Gastroesophageal sphincter (tissue), 4 donors: ENCODE results near the gene ARHGAP44. TPM values are rescaled to one million over a fixed set of nuclear protein-coding genes. Genes with fewer than 3 reads are reported as not detected.

ENCODE experiments used
- ATAC-seq: fragments of 150-250 bp; one replicate; pipeline ENCODE4 v1.9.1; 2016; ENCODE audit warnings: mild to moderate bottlenecking, moderate library complexity
- H3K27ac ChIP-seq, 4 donors: fragments of 200-600 bp; sonication (generic) in 3 of 4; 1 replicate in 3 of 4; 2 replicates in 1 of 4; pipeline ENCODE4 v1.5.1; 2016 to 2019
- H3K27me3 ChIP-seq: fragments of 200-600 bp; sonication (generic); one replicate; pipeline ENCODE4 v1.5.1; 2019
- H3K36me3 ChIP-seq, 2 donors: fragments of 200-600 bp; sonication (generic); one replicate each; pipeline ENCODE4 v1.5.1; 2019; ENCODE audit warnings: control low read depth in 1 of 2
- H3K4me1 ChIP-seq, 3 donors: fragments of 200-600 bp; sonication (generic); 1 replicate in 2 of 3; 2 replicates in 1 of 3; pipeline ENCODE4 v1.5.1; 2016 to 2019; ENCODE audit warnings: control low read depth in 2 of 3
- H3K4me3 ChIP-seq, 2 donors: fragments of 200-600 bp; sonication (generic); one replicate each; pipeline ENCODE4 v1.5.1; 2019; ENCODE audit warnings: mild to moderate bottlenecking in 1 of 2, moderate library complexity in 1 of 2
- H3K9me3 ChIP-seq, 3 donors: fragments of 200-600 bp; sonication (generic); one replicate each; pipeline ENCODE4 v1.5.1; 2017 to 2019; ENCODE audit warnings: control low read depth in 2 of 3
- CTCF ChIP-seq, 4 experiments: fragments of 200-600 bp in 2 of 4; fragments of 450-650 bp in 2 of 4; sonication (generic) in 1 of 4; IDR thresholded peaks; one replicate each; pipeline ENCODE4 v1.5.1; 2017 to 2019; ENCODE audit warnings: antibody characterized with exemption in 4 of 4, mild to moderate bottlenecking in 2 of 4, moderate library complexity in 2 of 4
- EP300 ChIP-seq: sonication (generic); formaldehyde crosslinking; IDR thresholded peaks from one replicate; pipeline ENCODE4 v1.6.1; 2017; ENCODE audit warnings: antibody characterized with exemption, mild to moderate bottlenecking
- POLR2A ChIP-seq, 2 donors: fragments of 450-650 bp; IDR thresholded peaks; one replicate each; pipeline ENCODE4 v1.6.1; 2017; ENCODE audit warnings: antibody characterized with exemption in 2 of 2, mild to moderate bottlenecking in 2 of 2, moderate library complexity in 1 of 2
- POLR2AphosphoS5 ChIP-seq: sonication (generic); formaldehyde crosslinking; IDR thresholded peaks from one replicate; pipeline ENCODE4 v1.6.1; 2017; ENCODE audit warnings: antibody characterized with exemption
- WGBS, 2 donors: methylation state at CpG; one replicate each; pipeline ENCODE4 v1.1.5; 2018; ENCODE audit warnings: low coverage in 1 of 2; 5-methylcytosine and 5-hydroxymethylcytosine counted together
- total RNA-seq, 4 donors: library from RNA; depleted of rRNA; stranded (reverse); fragments of >200 nt; gene quantifications; one replicate each; pipeline ENCODE4 v1.1.0, GENCODE V29; 2016

The ARHGAP44 gene
- total RNA-seq, 4 donors from 2014 or later = 4.7 to 12.5 (median 6.5) TPM

DNA sequence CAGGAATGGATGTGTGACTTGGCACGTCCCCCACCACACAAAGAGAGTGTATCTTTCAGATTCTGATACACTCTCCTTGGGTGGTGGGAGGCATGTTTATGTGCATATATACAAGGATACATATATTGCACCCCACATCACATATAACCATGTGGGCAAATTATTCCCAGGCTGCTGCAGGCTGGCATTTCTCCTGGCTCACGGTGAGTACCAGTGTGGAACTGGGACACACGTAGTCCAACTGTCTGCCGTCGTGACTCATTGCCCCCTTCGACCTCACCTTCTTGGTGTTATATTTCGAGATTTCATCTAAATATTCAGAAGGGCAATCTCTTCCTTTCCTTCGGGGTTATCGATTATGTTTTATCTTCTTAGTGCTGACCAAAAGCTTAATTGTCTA is 24.4 kb downstream of the ARHGAP44 start:
- Histone ChIP-seq H3K9me3 (peaks cover 0 to 11% (median 0%) of the 10 kb centered on the region in 3 donors), H3K36me3 (no peaks in the 10 kb centered on the region), H3K27ac (no peak overlapping the region), H3K4me3 (no peak overlapping the region), H3K4me1 (no peaks in the 10 kb centered on the region), H3K27me3 (no peaks in the 10 kb centered on the region)
- 84 to 85% methylated on average over 6 to 9 of the region's 9 CpGs for WGBS, 2 donors
- ATAC-seq = no peak
- TF ChIP-seq EP300 = no peak
- TF ChIP-seq POLR2AphosphoS5 = no peak
- TF ChIP-seq POLR2A (IDR thresholded peaks at IDR 0.05) = no peak
- TF ChIP-seq CTCF (IDR thresholded peaks at IDR 0.05) = no peak

DNA sequence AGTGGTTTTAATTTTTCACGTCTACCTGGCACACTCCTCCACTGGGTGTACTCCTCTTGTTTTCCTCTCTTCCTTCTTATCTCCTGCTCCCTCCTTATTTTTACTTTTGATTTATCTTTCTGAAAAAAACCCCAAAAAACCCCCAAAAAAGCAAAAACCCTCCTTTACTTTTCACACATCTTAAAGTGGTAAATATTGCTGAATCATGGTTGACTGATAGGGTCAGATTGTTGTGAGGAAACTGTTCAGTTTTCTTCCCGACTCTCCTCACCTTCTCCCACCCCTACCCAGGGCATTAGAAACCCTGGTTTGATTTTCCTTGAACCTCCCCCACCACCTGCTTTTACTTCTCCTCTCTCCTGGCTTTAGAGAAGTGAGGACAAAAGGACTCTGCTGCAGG is 25.4 kb downstream of the ARHGAP44 start:
- TF ChIP-seq POLR2AphosphoS5 (no peak), CTCF (IDR thresholded peaks at IDR 0.05) (no peak), POLR2A (IDR thresholded peaks at IDR 0.05) (no peak), EP300 (no peak)
- H3K27ac ChIP-seq = no peak overlapping the region
- H3K27me3 ChIP-seq = no peaks in the 10 kb centered on the region
- no peak overlapping the region for H3K4me3 ChIP-seq
- ATAC-seq = no peak
- H3K36me3 ChIP-seq = no peaks in the 10 kb centered on the region
- H3K9me3 ChIP-seq = peaks cover 0 to 9% (median 0%) of the 10 kb centered on the region in 3 donors
- 85 to 93% methylated on average over 2 of the region's 2 CpGs for WGBS, 2 donors
- H3K4me1 ChIP-seq = no peaks in the 10 kb centered on the region

GRCh38 chr17:12815642-12816141 is 26.4 kb downstream of the ARHGAP44 start:
- Histone ChIP-seq H3K27ac (no peak overlapping the region), H3K4me3 (no peak overlapping the region), H3K36me3 (no peaks in the 10 kb centered on the region), H3K9me3 (peaks cover 0 to 9% (median 0%) of the 10 kb centered on the region in 3 donors), H3K27me3 (no peaks in the 10 kb centered on the region), H3K4me1 (no peaks in the 10 kb centered on the region)
- no peak for ATAC-seq
- 64 to 71% methylated on average over 3 of the region's 3 CpGs for WGBS, 2 donors
- no peak for TF ChIP-seq POLR2AphosphoS5
- no peak for TF ChIP-seq EP300
- no peak for TF ChIP-seq CTCF (IDR thresholded peaks at IDR 0.05)
- TF ChIP-seq POLR2A (IDR thresholded peaks at IDR 0.05) = no peak

GRCh38 chr17:12821376-12821940 is 32.2 kb downstream of the ARHGAP44 start:
- no peaks in the 10 kb centered on the region for H3K36me3 ChIP-seq
- WGBS, 2 donors = 42 to 67% methylated on average over 4 of the region's 4 CpGs
- no peaks in the 10 kb centered on the region for H3K4me1 ChIP-seq
- H3K9me3 ChIP-seq = peaks cover 0 to 9% (median 0%) of the 10 kb centered on the region in 3 donors
- no peak overlapping the region for H3K4me3 ChIP-seq
- H3K27ac ChIP-seq = no peak overlapping the region
- no peak for ATAC-seq
- TF ChIP-seq POLR2A (IDR thresholded peaks at IDR 0.05) (no peak), EP300 (no peak), POLR2AphosphoS5 (no peak)
- no peaks in the 10 kb centered on the region for H3K27me3 ChIP-seq

DNA sequence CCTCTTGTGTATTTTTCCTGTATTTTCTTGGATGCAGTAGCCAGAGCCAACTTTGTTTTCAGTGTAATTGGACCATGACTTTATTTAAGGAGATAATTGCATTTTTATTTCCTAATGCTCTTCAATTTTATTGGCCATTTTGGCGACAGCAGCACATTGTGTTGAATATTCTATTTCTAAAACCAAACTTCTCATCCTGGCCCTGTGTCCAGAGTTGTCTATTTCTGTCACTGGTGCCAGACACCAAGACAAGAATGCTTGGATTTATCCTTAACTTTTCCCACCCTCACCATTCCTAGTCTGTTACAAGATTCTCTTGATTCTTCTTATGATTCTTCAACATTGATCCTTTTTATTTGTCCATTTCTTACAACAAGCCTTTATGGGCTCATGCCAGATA is 37.1 kb downstream of the ARHGAP44 start:
- WGBS, 2 donors = 54 to 71% methylated on average over 1 of the region's 1 CpG
- no peaks in the 10 kb centered on the region for H3K36me3 ChIP-seq
- H3K27ac ChIP-seq = no peak overlapping the region
- ATAC-seq = no peak
- H3K4me1 ChIP-seq = no peaks in the 10 kb centered on the region
- H3K9me3 ChIP-seq = peaks cover 0 to 10% (median 0%) of the 10 kb centered on the region in 3 donors
- H3K27me3 ChIP-seq = no peaks in the 10 kb centered on the region
- no peak overlapping the region for H3K4me3 ChIP-seq
- no peak for TF ChIP-seq CTCF (IDR thresholded peaks at IDR 0.05)
- TF ChIP-seq POLR2A (IDR thresholded peaks at IDR 0.05) = no peak
- no peak for TF ChIP-seq EP300
- TF ChIP-seq POLR2AphosphoS5 = no peak
